NOMO-1 treated with DMSO at 0.1 percent for 48 hours (cell line): ENCODE measurements around the gene TBL3.

Experiments
- DNase-seq: peaks from one replicate; lab custom pipeline; 2025; ENCODE audit not compliant: unreplicated experiment; lab: John Stamatoyannopoulos, UW

TBL3 gene

GRCh38 chr16:1963806-1964505 lies 7.9 kb upstream of the TBL3 start:
- no peak for DNase-seq

GRCh38 chr16:1964506-1965395 lies 7.1 kb upstream of the TBL3 start, which contains the start of gene RPS2:
Gene RPS2 (minus strand): TSS chr16:1964826. CDS start chr16:1964625, 201 bp downstream.
- peak; percentile 98 for DNase-seq

GRCh38 chr16:1965396-1966001 lies 6.4 kb upstream of the TBL3 start:
- DNase-seq = no peak

DNA sequence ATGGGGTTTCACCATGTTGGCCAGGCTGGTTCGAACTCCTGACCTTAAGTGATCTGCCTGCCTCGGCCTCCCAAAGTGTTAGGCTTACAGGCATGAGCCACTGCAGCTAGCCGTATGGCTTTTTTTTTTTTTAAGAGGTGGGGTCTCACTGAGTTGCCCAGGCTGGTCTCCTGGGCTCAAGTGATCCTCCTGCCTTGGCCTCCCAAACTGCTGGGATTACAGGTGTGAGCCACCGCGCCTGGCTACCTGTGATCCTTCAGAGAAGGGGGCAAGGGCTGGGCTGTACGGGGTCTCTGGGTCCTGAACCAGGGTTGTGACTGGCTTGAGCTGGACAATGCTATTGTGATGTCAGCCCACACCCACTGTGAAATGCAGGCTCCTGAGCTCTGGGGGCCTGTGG lies 5.4 kb upstream of the TBL3 start, which contains the start of gene RNF151:
Gene RNF151, plus strand, starts transcription at position 397 of the 400 bp plus-strand sequence. CDS start 26 bp downstream, outside the sequence.
- no peak for DNase-seq

DNA sequence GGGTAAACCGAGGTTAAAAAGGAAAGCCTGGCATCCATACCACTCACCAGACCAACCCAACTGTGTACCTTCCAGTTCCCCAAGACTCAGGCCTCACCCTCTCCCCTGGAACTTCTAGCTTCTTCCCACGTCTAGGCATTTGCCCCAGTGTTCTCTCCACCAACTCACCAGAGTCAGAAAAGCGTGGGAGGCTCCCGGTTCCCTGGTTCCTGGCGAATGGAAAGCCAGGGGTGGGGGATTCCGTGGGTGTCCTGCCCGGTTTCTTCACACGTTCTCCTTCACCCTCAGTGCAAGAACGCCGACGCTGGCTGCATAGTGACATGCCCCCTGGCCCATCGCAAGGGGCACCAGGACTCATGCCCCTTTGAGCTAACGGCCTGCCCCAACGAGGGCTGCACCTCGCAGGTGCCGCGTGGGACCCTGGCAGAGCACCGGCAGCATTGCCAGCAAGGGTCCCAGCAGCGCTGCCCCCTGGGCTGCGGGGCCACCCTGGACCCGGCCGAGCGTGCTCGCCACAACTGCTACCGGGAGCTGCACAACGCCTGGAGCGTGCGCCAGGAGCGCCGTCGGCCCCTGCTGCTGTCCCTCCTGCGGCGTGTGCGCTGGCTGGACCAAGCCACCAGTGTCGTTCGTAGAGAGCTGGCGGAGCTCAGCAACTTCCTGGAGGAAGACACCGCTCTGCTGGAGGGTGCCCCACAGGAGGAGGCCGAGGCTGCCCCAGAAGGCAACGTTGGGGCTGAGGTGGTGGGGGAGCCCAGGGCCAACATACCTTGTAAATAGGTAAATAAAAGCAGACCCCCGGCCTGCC lies 3.5 kb upstream of the TBL3 start:
- DNase-seq = no peak

DNA sequence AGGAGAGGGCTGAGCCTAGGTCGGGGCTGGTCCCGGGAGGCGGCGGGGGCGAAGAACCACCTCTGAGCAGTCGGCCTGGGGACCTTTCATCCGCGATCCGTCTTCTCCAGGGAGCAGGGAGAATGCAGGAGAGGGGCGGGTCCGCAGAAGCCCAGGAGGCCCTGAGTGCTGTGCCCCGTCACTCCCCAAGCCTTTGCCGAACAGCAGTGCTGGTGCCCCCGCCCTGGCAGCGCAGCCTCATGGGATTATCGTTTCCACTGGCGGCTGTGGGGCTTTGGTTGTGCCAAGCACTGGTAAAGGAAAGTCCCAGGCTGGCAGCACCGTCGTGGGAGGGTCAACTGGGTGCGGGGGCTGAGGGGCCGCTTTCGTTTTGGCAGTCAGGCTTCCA lies 631 bp downstream of the TBL3 start:
- no peak for DNase-seq

DNA sequence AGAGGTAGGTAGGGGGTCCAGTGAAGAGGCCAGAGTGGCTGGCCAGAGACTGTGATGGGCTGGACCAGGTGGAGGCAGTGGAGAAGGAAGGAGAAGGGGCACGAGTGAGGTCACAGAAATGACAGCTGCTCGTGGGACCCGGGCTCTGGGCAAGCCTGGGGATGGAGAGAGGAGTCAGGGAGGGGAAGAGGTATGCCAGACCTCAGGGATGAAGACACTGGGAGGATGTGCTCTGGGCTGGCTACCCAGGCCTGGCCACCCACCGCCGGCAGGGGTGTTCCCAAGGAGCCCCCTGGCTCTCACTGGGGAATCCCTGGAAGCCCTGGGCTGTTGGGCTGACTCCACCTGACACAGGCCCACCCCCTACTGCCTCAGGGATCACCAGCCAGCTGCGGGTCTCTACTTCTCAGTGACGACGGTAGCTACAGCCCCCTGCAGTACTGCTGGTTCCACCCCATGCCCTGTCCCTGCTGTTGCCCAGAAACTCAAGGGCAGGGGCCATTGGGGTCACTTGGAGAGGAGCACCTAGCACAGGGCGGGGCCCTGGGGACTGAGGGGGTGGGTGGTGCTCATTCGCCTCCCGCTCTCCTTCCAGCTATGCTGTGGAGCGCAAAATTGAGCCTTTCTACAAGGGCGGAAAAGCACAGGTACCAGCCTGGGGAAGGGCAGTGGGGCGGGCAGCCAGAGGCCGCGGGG lies 1.8 kb downstream of the TBL3 start:
- no peak for DNase-seq

- DNase-seq = no peak
These were observed 2.6 kb downstream of the TBL3 start for GRCh38 chr16:1974157-1975070.

DNA sequence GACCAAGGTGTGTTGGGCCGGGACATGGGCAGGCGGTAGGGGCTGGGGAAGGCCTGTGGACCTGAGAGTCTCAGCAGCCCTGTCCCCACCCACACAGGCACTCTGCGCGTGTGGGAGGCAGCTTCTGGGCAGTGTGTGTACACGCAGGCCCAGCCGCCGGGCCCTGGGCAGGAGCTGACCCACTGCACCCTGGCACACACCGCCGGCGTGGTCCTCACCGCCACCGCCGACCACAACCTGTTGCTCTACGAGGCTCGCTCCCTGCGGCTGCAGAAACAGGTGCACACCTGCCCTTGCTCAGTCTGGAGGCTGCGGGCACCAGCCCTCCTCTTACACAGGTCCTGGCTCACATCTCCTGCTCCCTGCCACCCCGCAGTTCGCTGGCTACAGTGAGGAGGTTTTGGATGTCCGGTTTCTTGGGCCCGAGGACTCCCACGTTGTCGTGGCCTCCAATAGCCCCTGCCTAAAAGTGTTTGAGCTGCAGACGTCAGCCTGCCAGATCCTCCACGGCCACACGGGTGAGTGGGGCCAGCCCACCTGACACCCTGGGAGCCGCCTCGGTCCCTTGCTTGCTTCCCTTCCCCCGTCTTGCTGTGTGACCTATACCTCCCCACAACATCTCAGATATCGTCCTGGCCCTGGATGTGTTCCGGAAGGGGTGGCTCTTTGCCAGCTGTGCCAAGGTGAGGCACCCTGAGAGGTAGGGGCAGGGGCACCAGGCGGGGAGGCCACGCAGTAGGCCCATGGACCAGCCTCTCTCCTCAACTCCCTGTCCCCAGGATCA lies 3.8 kb downstream of the TBL3 start:
- DNase-seq = no peak

DNA sequence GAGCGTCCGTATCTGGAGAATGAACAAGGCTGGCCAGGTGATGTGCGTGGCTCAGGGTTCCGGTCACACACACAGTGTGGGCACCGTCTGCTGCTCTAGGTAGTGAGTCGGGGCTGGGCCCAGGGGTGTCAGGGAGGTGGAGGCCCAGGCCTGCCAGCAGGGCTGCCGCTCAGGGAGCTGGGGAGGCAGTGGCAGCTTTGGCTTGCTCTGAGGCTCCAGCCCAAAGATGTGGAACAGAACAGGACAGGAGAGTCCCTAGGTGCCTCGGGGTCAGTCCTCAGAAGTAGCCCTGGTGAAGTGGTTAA lies 4.3 kb downstream of the TBL3 start:
- DNase-seq = no peak

DNA sequence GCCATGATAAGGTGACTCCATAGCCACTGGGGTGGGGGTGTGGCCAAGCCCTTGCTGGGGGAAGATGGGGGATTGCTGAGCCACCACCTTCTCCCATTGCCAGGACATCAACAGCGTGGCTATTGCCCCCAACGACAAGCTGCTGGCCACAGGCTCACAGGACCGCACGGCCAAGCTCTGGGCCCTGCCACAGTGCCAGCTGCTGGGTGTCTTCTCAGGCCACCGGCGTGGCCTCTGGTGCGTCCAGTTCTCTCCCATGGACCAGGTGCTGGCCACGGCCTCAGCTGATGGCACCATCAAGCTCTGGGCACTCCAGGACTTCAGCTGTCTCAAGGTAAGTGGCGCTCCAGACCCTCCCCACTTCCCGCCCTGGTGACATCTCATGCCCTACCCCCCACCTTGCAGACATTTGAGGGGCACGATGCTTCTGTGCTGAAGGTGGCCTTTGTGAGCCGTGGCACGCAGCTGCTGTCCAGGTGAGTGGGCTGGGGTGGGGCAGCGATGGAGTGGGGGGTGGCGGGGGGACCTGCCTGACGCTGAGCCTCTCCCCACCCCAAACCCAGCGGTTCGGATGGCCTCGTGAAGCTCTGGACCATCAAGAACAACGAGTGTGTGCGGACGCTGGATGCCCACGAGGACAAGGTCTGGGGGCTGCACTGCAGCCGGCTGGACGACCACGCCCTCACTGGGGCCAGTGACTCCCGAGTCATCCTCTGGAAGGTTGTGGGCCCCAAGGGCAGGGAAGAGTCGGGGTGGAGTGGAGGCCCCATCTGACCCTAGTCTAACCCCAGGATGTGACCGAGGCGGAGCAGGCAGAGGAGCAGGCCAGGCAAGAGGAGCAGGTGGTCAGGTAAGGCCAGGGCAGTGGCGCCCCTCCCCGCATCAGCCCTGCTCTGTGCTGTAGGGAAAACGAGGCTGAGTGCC lies 5.4 kb downstream of the TBL3 start:
- DNase-seq = no peak

- no peak for DNase-seq
These were observed 6.0 kb downstream of the TBL3 start for GRCh38 chr16:1977875-1978268.

DNA sequence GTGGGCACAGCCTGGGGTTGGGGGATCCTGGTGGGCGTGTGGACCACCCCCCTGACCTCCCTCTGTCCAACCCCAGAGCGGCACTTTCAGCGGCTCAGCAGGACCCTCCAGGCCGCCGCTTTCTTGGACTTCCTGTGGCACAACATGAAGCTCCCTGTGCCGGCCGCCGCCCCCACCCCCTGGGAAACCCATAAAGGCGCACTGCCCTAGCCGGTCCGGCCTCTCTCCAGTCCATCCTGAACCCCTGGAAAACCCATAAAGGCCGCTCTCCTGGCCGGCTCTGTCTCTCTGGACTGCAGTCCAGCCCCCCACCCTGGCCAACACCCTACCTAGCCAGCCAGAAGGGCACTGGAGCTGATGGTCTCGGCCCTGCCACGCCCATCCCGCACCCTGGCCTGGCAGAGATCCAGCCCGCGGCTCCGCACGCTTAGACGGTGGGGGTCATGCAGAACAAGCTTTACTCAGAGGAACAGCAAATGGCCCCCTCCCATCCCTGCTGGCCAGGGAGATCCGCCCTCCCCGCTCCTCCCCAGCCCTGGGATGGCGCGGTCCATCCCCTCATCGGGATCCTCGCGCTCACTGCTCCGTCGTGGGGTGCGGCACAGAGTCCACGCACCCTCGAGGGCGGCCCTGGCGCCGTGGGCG lies 6.7 kb downstream of the TBL3 start:
- DNase-seq = no peak

GRCh38 chr16:1979271-1980029 lies 7.6 kb downstream of the TBL3 start:
- no peak for DNase-seq

GRCh38 chr16:1980030-1980769 lies 8.3 kb downstream of the TBL3 start:
- no peak for DNase-seq

- DNase-seq = no peak
These were observed 8.9 kb downstream of the TBL3 start for GRCh38 chr16:1980770-1981087.
